GM12892 (cell line): Measurements from ENCODE around the gene ZBTB20.

Source experiments
- POLR2A ChIP-seq: IDR thresholded peaks from 2 replicates; pipeline ENCODE4 v1.6.1; 2011; ENCODE audit warnings: low read depth, low read length, control low read depth
- POLR2AphosphoS5 ChIP-seq: IDR thresholded peaks from 2 replicates; pipeline ENCODE4 v1.6.1; 2011; ENCODE audit warnings: low read depth, low read length, control low read depth

DNA sequence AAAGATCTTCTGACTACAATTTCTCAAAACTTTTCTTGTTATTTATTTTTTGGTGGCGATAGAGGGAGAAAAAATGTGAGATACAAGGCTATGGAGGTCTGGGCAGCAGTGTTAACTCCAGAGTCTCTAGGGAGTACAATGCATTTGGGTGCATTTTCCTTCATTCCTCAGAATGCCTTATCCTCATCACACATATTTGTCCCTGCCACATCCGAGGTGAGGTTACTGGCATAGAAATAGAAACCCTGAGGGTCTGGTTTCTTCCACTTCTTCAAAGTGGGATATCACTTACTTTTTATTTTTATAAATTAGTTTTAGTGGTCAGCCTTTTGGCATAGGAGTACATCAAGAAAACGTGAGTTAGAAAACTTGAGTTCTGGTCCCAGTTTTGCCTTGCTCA, 702.9 kb downstream of the ZBTB20 start:
- TF ChIP-seq POLR2AphosphoS5 (no peak), POLR2A (no peak)
